LNCAP (cell line): ENCODE measurements around the gene ID1.

Experiments
- CTCF ChIP-seq: fragments of 450-650 bp; IDR thresholded peaks from 2 replicates; pipeline ENCODE4 v1.5.1; 2017; ENCODE audit warnings: mild to moderate bottlenecking

ID1 gene

GRCh38 chr20:31594002-31594557 lies 11.0 kb upstream of the ID1 start:
- TF ChIP-seq CTCF = no peak

- no peak for TF ChIP-seq CTCF
These were observed 10.3 kb upstream of the ID1 start for GRCh38 chr20:31594558-31595379.

GRCh38 chr20:31595380-31595653 lies 9.8 kb upstream of the ID1 start:
- TF ChIP-seq CTCF = no peak

- no peak for TF ChIP-seq CTCF
These were observed 9.3 kb upstream of the ID1 start for GRCh38 chr20:31595654-31596411.

GRCh38 chr20:31596831-31597480 lies 8.1 kb upstream of the ID1 start:
- TF ChIP-seq CTCF = no peak

- TF ChIP-seq CTCF = no peak
These were observed 7.6 kb upstream of the ID1 start for GRCh38 chr20:31597481-31597855.

- no peak for TF ChIP-seq CTCF
These were observed 2.7 kb upstream of the ID1 start for GRCh38 chr20:31602431-31602778.
